SK-N-SH treated with all-trans-retinoic acid at 6 μM for 48 hours (cell line): ENCODE measurements around the gene TTLL8.

Experiments used
- ATAC-seq: fragments of 200-7000 bp; cut with Tn5 transposase; 3 replicates; pipeline ENCODE4 v1.9.1; 2020; ENCODE audit warnings: mild to moderate bottlenecking, moderate library complexity
- ARNTL ChIP-seq: fragments of 450-650 bp; formaldehyde crosslinking; IDR thresholded peaks from 2 replicates; pipeline ENCODE4 v1.5.0; 2020; ENCODE audit warnings: low read depth, mild to moderate bottlenecking, moderate library complexity, borderline replicate concordance
- BACH2 ChIP-seq: fragments of 250-450 bp; sonication (Bioruptor Pico); IDR thresholded peaks from 2 replicates; pipeline ENCODE4 v1.9.0; 2021; ENCODE audit warnings: mild to moderate bottlenecking, borderline replicate concordance
- CSDC2 ChIP-seq: fragments of 250-450 bp; sonication (Bioruptor Pico); IDR thresholded peaks from 2 replicates; pipeline ENCODE4 v1.5.0; 2020; ENCODE audit warnings: mild to moderate bottlenecking, moderate library complexity
- ESRRG ChIP-seq: fragments of 250-450 bp; sonication (Bioruptor Pico); IDR thresholded peaks from 2 replicates; pipeline ENCODE4 v1.6.1; 2021; ENCODE audit warnings: mild to moderate bottlenecking
- GLIS3 ChIP-seq: fragments of 250-450 bp; sonication (Bioruptor Pico); IDR thresholded peaks from 2 replicates; pipeline ENCODE4 v1.5.0; 2020; ENCODE audit warnings: mild to moderate bottlenecking, moderate library complexity
- ISL1 ChIP-seq: fragments of 250-450 bp; sonication (Bioruptor Pico); IDR thresholded peaks from 2 replicates; pipeline ENCODE4 v2.1.2; 2022; ENCODE audit warnings: mild to moderate bottlenecking, moderate library complexity
- OSR1 ChIP-seq: fragments of 250-450 bp; sonication (Bioruptor Pico); IDR thresholded peaks from 2 replicates; pipeline ENCODE4 v1.8.0; 2022; ENCODE audit warnings: moderate library complexity, mild to moderate bottlenecking, inconsistent platforms
- RARB ChIP-seq: fragments of 250-450 bp; sonication (Bioruptor Pico); IDR thresholded peaks from 2 replicates; pipeline ENCODE4 v1.8.0; 2021; ENCODE audit warnings: mild to moderate bottlenecking, moderate library complexity
- SNAI2 ChIP-seq: fragments of 250-450 bp; sonication (Bioruptor Pico); IDR thresholded peaks from 2 replicates; pipeline ENCODE4 v1.5.0; 2020; ENCODE audit warnings: mild to moderate bottlenecking, moderate library complexity
- TCF4 ChIP-seq: fragments of 250-450 bp; sonication (Bioruptor Pico); IDR thresholded peaks from 2 replicates; pipeline ENCODE4 v1.8.0; 2021; ENCODE audit warnings: mild to moderate bottlenecking, moderate library complexity, borderline replicate concordance
- TOX ChIP-seq: fragments of 250-450 bp; sonication (Bioruptor Pico); IDR thresholded peaks from 2 replicates; pipeline ENCODE4 v1.8.0; 2021; ENCODE audit warnings: mild to moderate bottlenecking, moderate library complexity, borderline replicate concordance
- ZC3H10 ChIP-seq: fragments of 250-450 bp; sonication (Bioruptor Pico); IDR thresholded peaks from 2 replicates; pipeline ENCODE4 v1.5.1; 2021; ENCODE audit warnings: mild to moderate bottlenecking, moderate library complexity
- ZFP3 ChIP-seq: fragments of 250-450 bp; sonication (Bioruptor Pico); IDR thresholded peaks from 2 replicates; pipeline ENCODE4 v1.5.0; 2020; ENCODE audit warnings: mild to moderate bottlenecking, moderate library complexity
- ZFP30 ChIP-seq: fragments of 450-650 bp; formaldehyde crosslinking; IDR thresholded peaks from 2 replicates; pipeline ENCODE4 v1.5.0; 2022; ENCODE audit warnings: mild to moderate bottlenecking, moderate library complexity
- ZNF565 ChIP-seq: fragments of 450-650 bp; formaldehyde crosslinking; conservative IDR thresholded peaks from 2 replicates; pipeline ENCODE4 v1.5.0; 2020; ENCODE audit warnings: low read depth, mild to moderate bottlenecking, moderate library complexity
- ZNF70 ChIP-seq: fragments of 450-650 bp; formaldehyde crosslinking; IDR thresholded peaks from 2 replicates; pipeline ENCODE4 v1.5.0; 2020; ENCODE audit warnings: mild to moderate bottlenecking, moderate library complexity
- ZNF8 ChIP-seq: fragments of 450-650 bp; formaldehyde crosslinking; IDR thresholded peaks from 2 replicates; pipeline ENCODE4 v1.5.0; 2020; ENCODE audit warnings: mild to moderate bottlenecking, moderate library complexity
- TF ChIP-seq, protein P1 (sequence below): fragments of 250-450 bp; sonication (Bioruptor Pico); IDR thresholded peaks from 2 replicates; pipeline ENCODE4 v1.5.1; 2020; ENCODE audit warnings: low read depth, mild to moderate bottlenecking, moderate library complexity
- TF ChIP-seq, protein P2 (sequence below): fragments of 250-450 bp; sonication (Bioruptor Pico); IDR thresholded peaks from 2 replicates; pipeline ENCODE4 v1.8.0; 2021; ENCODE audit warnings: low read depth, mild to moderate bottlenecking, moderate library complexity, borderline replicate concordance
- TF ChIP-seq, protein P3 (sequence below): fragments of 250-450 bp; sonication (Bioruptor Pico); IDR thresholded peaks from 2 replicates; pipeline ENCODE4 v1.8.0; 2020; ENCODE audit warnings: mild to moderate bottlenecking, moderate library complexity, borderline replicate concordance
- TF ChIP-seq, protein P4 (sequence below): fragments of 250-450 bp; sonication (Bioruptor Pico); IDR thresholded peaks from 2 replicates; pipeline ENCODE4 v1.5.0; 2020; ENCODE audit warnings: mild to moderate bottlenecking, moderate library complexity

TTLL8 gene

DNA sequence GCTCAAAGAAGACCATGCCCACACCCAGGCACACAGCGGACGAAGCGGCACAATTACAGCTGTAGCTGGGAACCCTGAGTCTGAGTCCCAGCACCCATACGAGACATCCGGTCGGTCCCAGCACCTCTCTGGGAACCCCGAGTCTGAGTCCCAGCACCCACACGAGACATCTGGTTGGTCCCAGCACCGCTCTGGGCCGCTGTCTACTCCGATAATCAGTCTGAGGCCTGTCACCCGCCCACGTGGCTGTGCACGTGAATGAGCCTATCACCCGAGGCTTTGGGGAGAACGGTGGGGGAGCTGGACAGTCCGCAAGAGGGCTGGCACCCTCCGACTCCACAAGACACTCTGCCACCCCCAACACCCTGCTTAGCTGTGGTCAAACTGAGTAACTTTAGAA is 6.2 kb downstream of the TTLL8 start:
- no peak for TF ChIP-seq GLIS3 (CRISPR knock-in tag)
- TF ChIP-seq TOX (CRISPR knock-in tag), result no peak
- TF ChIP-seq, protein P1, sequence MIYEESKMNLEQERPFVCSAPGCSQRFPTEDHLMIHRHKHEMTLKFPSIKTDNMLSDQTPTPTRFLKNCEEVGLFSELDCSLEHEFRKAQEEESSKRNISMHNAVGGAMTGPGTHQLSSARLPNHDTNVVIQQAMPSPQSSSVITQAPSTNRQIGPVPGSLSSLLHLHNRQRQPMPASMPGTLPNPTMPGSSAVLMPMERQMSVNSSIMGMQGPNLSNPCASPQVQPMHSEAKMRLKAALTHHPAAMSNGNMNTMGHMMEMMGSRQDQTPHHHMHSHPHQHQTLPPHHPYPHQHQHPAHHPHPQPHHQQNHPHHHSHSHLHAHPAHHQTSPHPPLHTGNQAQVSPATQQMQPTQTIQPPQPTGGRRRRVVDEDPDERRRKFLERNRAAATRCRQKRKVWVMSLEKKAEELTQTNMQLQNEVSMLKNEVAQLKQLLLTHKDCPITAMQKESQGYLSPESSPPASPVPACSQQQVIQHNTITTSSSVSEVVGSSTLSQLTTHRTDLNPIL (CRISPR knock-in tag), result no peak
- TF ChIP-seq, protein P2, sequence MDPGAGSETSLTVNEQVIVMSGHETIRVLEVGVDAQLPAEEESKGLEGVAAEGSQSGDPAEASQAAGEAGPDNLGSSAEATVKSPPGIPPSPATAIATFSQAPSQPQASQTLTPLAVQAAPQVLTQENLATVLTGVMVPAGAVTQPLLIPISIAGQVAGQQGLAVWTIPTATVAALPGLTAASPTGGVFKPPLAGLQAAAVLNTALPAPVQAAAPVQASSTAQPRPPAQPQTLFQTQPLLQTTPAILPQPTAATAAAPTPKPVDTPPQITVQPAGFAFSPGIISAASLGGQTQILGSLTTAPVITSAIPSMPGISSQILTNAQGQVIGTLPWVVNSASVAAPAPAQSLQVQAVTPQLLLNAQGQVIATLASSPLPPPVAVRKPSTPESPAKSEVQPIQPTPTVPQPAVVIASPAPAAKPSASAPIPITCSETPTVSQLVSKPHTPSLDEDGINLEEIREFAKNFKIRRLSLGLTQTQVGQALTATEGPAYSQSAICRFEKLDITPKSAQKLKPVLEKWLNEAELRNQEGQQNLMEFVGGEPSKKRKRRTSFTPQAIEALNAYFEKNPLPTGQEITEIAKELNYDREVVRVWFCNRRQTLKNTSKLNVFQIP (CRISPR knock-in tag), result no peak
- no peak for TF ChIP-seq ZFP3 (CRISPR knock-in tag)
- no peak for TF ChIP-seq ZNF565 (CRISPR knock-in tag)
- no peak for TF ChIP-seq ZNF8 (CRISPR knock-in tag)
- no peak for TF ChIP-seq ZNF70 (CRISPR knock-in tag)
- TF ChIP-seq OSR1, result no peak
- no peak for TF ChIP-seq ZFP30 (CRISPR knock-in tag)
- TF ChIP-seq, protein P3, sequence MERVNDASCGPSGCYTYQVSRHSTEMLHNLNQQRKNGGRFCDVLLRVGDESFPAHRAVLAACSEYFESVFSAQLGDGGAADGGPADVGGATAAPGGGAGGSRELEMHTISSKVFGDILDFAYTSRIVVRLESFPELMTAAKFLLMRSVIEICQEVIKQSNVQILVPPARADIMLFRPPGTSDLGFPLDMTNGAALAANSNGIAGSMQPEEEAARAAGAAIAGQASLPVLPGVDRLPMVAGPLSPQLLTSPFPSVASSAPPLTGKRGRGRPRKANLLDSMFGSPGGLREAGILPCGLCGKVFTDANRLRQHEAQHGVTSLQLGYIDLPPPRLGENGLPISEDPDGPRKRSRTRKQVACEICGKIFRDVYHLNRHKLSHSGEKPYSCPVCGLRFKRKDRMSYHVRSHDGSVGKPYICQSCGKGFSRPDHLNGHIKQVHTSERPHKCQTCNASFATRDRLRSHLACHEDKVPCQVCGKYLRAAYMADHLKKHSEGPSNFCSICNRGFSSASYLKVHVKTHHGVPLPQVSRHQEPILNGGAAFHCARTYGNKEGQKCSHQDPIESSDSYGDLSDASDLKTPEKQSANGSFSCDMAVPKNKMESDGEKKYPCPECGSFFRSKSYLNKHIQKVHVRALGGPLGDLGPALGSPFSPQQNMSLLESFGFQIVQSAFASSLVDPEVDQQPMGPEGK (CRISPR knock-in tag), result no peak
- ATAC-seq, result no peak

DNA sequence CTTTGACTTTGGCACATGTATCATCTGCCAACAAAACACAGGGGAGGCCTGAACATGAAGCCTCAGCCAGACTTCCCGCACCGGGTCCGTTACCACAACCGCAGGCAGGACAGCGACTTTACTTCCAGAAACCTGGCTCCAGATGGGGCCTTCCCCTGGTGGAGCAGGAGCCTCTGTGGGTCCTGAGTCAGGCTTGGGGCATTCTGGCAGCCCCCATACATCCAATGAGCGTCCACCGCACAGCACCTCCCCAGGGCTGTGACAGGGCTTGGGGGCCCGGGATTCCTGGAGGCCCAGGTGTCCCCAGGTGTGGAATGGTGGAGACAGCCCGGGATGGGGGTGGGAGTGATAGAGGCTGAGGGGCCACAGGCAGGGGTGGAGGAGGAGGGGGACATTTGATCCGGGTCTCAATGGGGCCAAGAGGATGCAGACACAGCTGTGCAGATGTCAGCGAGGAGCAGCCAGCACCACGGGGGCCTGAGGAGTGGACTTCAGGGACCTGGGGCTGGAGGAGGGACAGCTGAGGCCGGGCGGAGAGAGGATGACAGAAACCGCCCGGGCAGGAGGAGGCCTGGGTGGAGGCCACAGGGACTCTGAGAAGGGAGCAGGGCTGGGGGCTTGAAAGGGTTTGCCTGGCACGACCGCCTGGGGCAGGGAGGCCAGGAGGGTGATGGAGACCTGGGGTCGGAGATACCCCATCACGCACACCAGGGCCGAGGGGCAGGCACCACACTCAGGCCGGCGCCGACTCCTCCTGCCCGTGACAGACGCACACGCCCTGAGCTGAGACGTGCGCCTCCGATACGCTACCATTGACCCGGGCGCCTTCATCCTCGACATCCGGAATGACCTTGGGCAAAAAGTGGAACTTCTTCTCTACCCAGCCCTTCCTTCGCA is 8.6 kb downstream of the TTLL8 start:
- ATAC-seq, result no peak
- TF ChIP-seq BACH2 (CRISPR knock-in tag) (no peak), ZNF8 (CRISPR knock-in tag) (no peak), ESRRG (CRISPR knock-in tag) (no peak), ZNF70 (CRISPR knock-in tag) (no peak), OSR1 (no peak), TOX (CRISPR knock-in tag) (no peak), ZFP3 (CRISPR knock-in tag) (no peak), ZNF565 (CRISPR knock-in tag) (no peak), ARNTL (no peak), TCF4 (CRISPR knock-in tag) (no peak), ZFP30 (CRISPR knock-in tag) (no peak), RARB (CRISPR knock-in tag) (no peak), ISL1 (CRISPR knock-in tag) (no peak), ZC3H10 (no peak), SNAI2 (CRISPR knock-in tag) (no peak), CSDC2 (CRISPR knock-in tag) (no peak)
- TF ChIP-seq, protein P1 (CRISPR knock-in tag), result no peak
- TF ChIP-seq, protein P2 (CRISPR knock-in tag), result no peak
- TF ChIP-seq, protein P3 (CRISPR knock-in tag), result no peak
- TF ChIP-seq, protein P4, sequence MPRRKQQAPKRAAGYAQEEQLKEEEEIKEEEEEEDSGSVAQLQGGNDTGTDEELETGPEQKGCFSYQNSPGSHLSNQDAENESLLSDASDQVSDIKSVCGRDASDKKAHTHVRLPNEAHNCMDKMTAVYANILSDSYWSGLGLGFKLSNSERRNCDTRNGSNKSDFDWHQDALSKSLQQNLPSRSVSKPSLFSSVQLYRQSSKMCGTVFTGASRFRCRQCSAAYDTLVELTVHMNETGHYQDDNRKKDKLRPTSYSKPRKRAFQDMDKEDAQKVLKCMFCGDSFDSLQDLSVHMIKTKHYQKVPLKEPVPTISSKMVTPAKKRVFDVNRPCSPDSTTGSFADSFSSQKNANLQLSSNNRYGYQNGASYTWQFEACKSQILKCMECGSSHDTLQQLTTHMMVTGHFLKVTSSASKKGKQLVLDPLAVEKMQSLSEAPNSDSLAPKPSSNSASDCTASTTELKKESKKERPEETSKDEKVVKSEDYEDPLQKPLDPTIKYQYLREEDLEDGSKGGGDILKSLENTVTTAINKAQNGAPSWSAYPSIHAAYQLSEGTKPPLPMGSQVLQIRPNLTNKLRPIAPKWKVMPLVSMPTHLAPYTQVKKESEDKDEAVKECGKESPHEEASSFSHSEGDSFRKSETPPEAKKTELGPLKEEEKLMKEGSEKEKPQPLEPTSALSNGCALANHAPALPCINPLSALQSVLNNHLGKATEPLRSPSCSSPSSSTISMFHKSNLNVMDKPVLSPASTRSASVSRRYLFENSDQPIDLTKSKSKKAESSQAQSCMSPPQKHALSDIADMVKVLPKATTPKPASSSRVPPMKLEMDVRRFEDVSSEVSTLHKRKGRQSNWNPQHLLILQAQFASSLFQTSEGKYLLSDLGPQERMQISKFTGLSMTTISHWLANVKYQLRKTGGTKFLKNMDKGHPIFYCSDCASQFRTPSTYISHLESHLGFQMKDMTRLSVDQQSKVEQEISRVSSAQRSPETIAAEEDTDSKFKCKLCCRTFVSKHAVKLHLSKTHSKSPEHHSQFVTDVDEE, result no peak
